H1 (cell line): ENCODE measurements around the gene SH2B2. TPM values are rescaled to one million over a fixed set of nuclear protein-coding genes. Genes with fewer than 3 reads are reported as not detected.
"Not testable (repeated sequence)": the region's sequence is repeated elsewhere in the genome, so short reads cannot be mapped to it uniquely, and the experiment has no call there.

Source experiments
- CTCF ChIA-PET: fragments of 300-600 bp; sonication (Branson Sonifier 250); formaldehyde crosslinking; loops from one replicate; lab custom pipeline; 2021; ENCODE audit not compliant: partially characterized antibody; lab: Charles Lee
- POLR2A ChIA-PET: fragments of 300-600 bp; sonication (Branson Sonifier 250); formaldehyde crosslinking; loops from one replicate; lab custom pipeline; 2021; ENCODE audit warnings: inconsistent platforms; ENCODE audit not compliant: partially characterized antibody; lab: Charles Lee
- DNase-seq, 2 experiments: peaks; one replicate each; pipeline versions ENCODE4 v3.0.0 to v3.0.0-alpha.2; 2010 to 2022; ENCODE audit warnings: low spot score in 2 of 2, low read depth in 1 of 2, mixed read lengths in 1 of 2
- FAIRE-seq: peaks from 2 replicates; lab custom pipeline; 2011; peaks lifted over from hg19 to GRCh38; lab: Jason Lieb, UNC
- H2AFZ ChIP-seq: 2 replicates; pipeline ENCODE4 v1.8.1; 2012; ENCODE audit warnings: low read length, inconsistent platforms
- H2AK5ac ChIP-seq: 2 replicates; pipeline ENCODE4 v1.6.1; 2013; ENCODE audit warnings: low read depth, low read length
- H2BK120ac ChIP-seq: replicated peaks from 2 replicates; pipeline ENCODE3; 2013; ENCODE audit warnings: low read depth, low read length, inconsistent platforms
- H2BK12ac ChIP-seq: 2 replicates; pipeline ENCODE4 v1.6.1; 2013; ENCODE audit warnings: low read depth, low read length
- H2BK15ac ChIP-seq: 2 replicates; pipeline ENCODE4 v1.6.1; 2013; ENCODE audit warnings: low read length
- H2BK20ac ChIP-seq: 2 replicates; pipeline ENCODE4 v1.6.1; 2013; ENCODE audit warnings: low read length
- H2BK5ac ChIP-seq: 2 replicates; pipeline ENCODE4 v1.6.1; 2013; ENCODE audit warnings: low read depth, low read length
- H3K14ac ChIP-seq: 2 replicates; pipeline ENCODE4 v1.6.1; 2013; ENCODE audit warnings: inconsistent platforms; ENCODE audit not compliant: insufficient read length
- H3K18ac ChIP-seq: 2 replicates; pipeline ENCODE4 v1.6.1; 2013; ENCODE audit warnings: low read length; ENCODE audit errors: extremely low read depth
- H3K23ac ChIP-seq: 2 replicates; pipeline ENCODE4 v1.6.1; 2013; ENCODE audit warnings: inconsistent platforms; ENCODE audit not compliant: insufficient read length
- H3K23me2 ChIP-seq: 2 replicates; pipeline ENCODE4 v1.6.1; 2013; ENCODE audit warnings: low read depth, low read length
- H3K27ac ChIP-seq: 2 replicates; pipeline ENCODE4 v1.6.1; 2011; ENCODE audit warnings: low read depth, low read length, inconsistent platforms
- H3K27me3 ChIP-seq, 4 experiments: replicated peaks in 1 of 4; 1 replicate in 1 of 4; 2 replicates in 3 of 4; pipeline versions ENCODE4 v1.6.1 to v1.8.1; 2011 to 2013; ENCODE audit warnings: low read length in 3 of 4, mild to moderate bottlenecking in 3 of 4, inconsistent platforms in 2 of 4, mixed read lengths in 2 of 4, moderate library complexity in 1 of 4; ENCODE audit not compliant: control insufficient read depth in 3 of 4, insufficient read depth in 3 of 4; ENCODE audit errors: extremely low read depth in 1 of 4
- H3K36me3 ChIP-seq, 4 experiments: 2 replicates each; pipeline versions ENCODE4 v1.6.1 to v1.8.1; 2011 to 2013; ENCODE audit warnings: mild to moderate bottlenecking in 4 of 4, low read length in 3 of 4, moderate library complexity in 2 of 4, control low read depth in 1 of 4, inconsistent platforms in 1 of 4; ENCODE audit not compliant: insufficient read depth in 4 of 4, control insufficient read depth in 2 of 4
- H3K4ac ChIP-seq: replicated peaks from 2 replicates; pipeline ENCODE3; 2013; ENCODE audit warnings: low read length, low read depth, mixed read lengths, inconsistent platforms; ENCODE audit not compliant: insufficient read length
- H3K4me1 ChIP-seq, 4 experiments: replicated peaks in 1 of 4; 1 replicate in 1 of 4; 2 replicates in 3 of 4; pipeline versions ENCODE4 v1.6.1 to v1.8.1; 2011 to 2013; ENCODE audit warnings: low read length in 3 of 4, inconsistent platforms in 2 of 4, mixed read lengths in 1 of 4; ENCODE audit not compliant: insufficient read depth in 4 of 4, control insufficient read depth in 3 of 4
- H3K4me2 ChIP-seq, 2 experiments: 2 replicates each; pipeline versions ENCODE4 v1.6.1 to v1.8.1; 2011 to 2013; ENCODE audit warnings: low read depth in 2 of 2, low read length in 2 of 2, control low read depth in 1 of 2, inconsistent platforms in 1 of 2, mild to moderate bottlenecking in 1 of 2; ENCODE audit not compliant: insufficient read depth in 1 of 2
- H3K4me3 ChIP-seq, 4 experiments: fragments of 200-600, 300-600 bp in 1 of 4; sonication (generic), shearing (Covaris generic), sonication (Bioruptor Twin) in 1 of 4; 2 replicates each; pipeline versions ENCODE4 v1.5.1 to v1.8.1; 2011 to 2016; ENCODE audit warnings: low read length in 4 of 4, low read depth in 3 of 4, control low read depth in 2 of 4, inconsistent platforms in 2 of 4, mild to moderate bottlenecking in 2 of 4, mixed read lengths in 1 of 4, moderate library complexity in 1 of 4; ENCODE audit not compliant: insufficient read depth in 2 of 4; ENCODE audit errors: extremely low read depth in 1 of 4
- H3K56ac ChIP-seq: replicated peaks from 2 replicates; pipeline ENCODE3; 2013; ENCODE audit warnings: low read depth, mild to moderate bottlenecking, mixed read lengths, low read length, inconsistent platforms; ENCODE audit not compliant: insufficient read length
- H3K79me1 ChIP-seq: 2 replicates; pipeline ENCODE4 v1.6.1; 2013; ENCODE audit warnings: low read depth, low read length, control low read depth
- H3K79me2 ChIP-seq, 2 experiments: 2 replicates each; pipeline versions ENCODE4 v1.6.1 to v1.8.1; 2012 to 2013; ENCODE audit warnings: low read length in 2 of 2, mild to moderate bottlenecking in 2 of 2, inconsistent platforms in 1 of 2; ENCODE audit not compliant: insufficient read depth in 2 of 2, control insufficient read depth in 1 of 2
- H3K9ac ChIP-seq, 4 experiments: replicated peaks in 1 of 4; 1 replicate in 1 of 4; 2 replicates in 3 of 4; pipeline versions ENCODE4 v1.6.1 to v1.8.1; 2011 to 2013; ENCODE audit warnings: low read depth in 3 of 4, low read length in 3 of 4, control low read depth in 2 of 4, mild to moderate bottlenecking in 2 of 4, moderate library complexity in 2 of 4, inconsistent platforms in 1 of 4; ENCODE audit errors: extremely low read depth in 1 of 4
- H3K9me3 ChIP-seq, 2 experiments: 2 replicates each; pipeline versions ENCODE4 v1.6.1 to v1.8.1; 2012 to 2013; ENCODE audit warnings: mild to moderate bottlenecking in 2 of 2, moderate library complexity in 2 of 2, control low read depth in 1 of 2, inconsistent platforms in 1 of 2, low read depth in 1 of 2, low read length in 1 of 2, mixed read lengths in 1 of 2; ENCODE audit not compliant: insufficient read depth in 2 of 2
- H4K20me1 ChIP-seq, 2 experiments: replicated peaks in 1 of 2; 2 replicates each; pipeline versions ENCODE3 to v1.8.1; 2011 to 2013; ENCODE audit warnings: inconsistent platforms in 2 of 2, low read length in 2 of 2, mild to moderate bottlenecking in 1 of 2; ENCODE audit not compliant: insufficient read depth in 2 of 2, control insufficient read depth in 1 of 2
- H4K5ac ChIP-seq: 2 replicates; pipeline ENCODE4 v1.6.1; 2013; ENCODE audit warnings: low read length, low read depth, mixed read lengths, inconsistent platforms; ENCODE audit not compliant: insufficient read length
- H4K8ac ChIP-seq: 2 replicates; pipeline ENCODE4 v1.8.0; 2013; ENCODE audit warnings: mild to moderate bottlenecking, moderate library complexity, low read length, inconsistent platforms; ENCODE audit not compliant: insufficient read depth; ENCODE audit errors: extremely low read depth
- H4K91ac ChIP-seq: replicated peaks from 2 replicates; pipeline ENCODE3; 2013; ENCODE audit warnings: low read length, mixed read lengths, inconsistent platforms; ENCODE audit not compliant: insufficient read length
- WGBS, 2 experiments: shearing (Covaris generic) in 1 of 2; methylation state at CpG; one replicate each; pipeline versions ENCODE4 v1.1.6 to v1.1.7; 2013 to 2015; ENCODE audit warnings: low lambda C conversion rate in 2 of 2, mixed read lengths in 2 of 2, inconsistent platforms in 1 of 2, low coverage in 1 of 2, missing lambda C conversion rate in 1 of 2; ENCODE audit not compliant: insufficient replicate concordance in 2 of 2, insufficient coverage in 1 of 2, insufficient read length in 1 of 2; ENCODE audit errors: extremely low coverage in 1 of 2, missing lambda C conversion rate in 1 of 2; 5-methylcytosine and 5-hydroxymethylcytosine counted together
- polyA plus RNA-seq, 7 experiments: library from polyadenylated mRNA; depleted of rRNA in 3 of 7; stranded (reverse) in 5 of 7; unstranded in 2 of 7; fragments of >200 nt in 5 of 7; fragments of 200-250 nt in 2 of 7; gene quantifications; 1 replicate in 5 of 7; 2 replicates in 1 of 7; 4 replicates in 1 of 7; pipeline versions ENCODE4 v1.2.1 to v1.2.3, GENCODE V29; 2011 to 2013; ENCODE audit warnings: missing spikeins in 2 of 7, mixed read lengths in 2 of 7
- total RNA-seq: library from RNA; stranded (reverse); fragmentation: NEBNext Ultra II Directional; extraction: Animal tissue kit (Norgen Biotek cat#: 25700); gene quantifications from 2 replicates; pipeline ENCODE4 v1.2.1, GENCODE V29; 2021

SH2B2 gene
- total and polyA plus RNA-seq, 2 of the 8 experiments (the other 6 are each of a cell fraction or from before 2014, with no cell fraction given) = 11.5 to 18.7 TPM

DNA sequence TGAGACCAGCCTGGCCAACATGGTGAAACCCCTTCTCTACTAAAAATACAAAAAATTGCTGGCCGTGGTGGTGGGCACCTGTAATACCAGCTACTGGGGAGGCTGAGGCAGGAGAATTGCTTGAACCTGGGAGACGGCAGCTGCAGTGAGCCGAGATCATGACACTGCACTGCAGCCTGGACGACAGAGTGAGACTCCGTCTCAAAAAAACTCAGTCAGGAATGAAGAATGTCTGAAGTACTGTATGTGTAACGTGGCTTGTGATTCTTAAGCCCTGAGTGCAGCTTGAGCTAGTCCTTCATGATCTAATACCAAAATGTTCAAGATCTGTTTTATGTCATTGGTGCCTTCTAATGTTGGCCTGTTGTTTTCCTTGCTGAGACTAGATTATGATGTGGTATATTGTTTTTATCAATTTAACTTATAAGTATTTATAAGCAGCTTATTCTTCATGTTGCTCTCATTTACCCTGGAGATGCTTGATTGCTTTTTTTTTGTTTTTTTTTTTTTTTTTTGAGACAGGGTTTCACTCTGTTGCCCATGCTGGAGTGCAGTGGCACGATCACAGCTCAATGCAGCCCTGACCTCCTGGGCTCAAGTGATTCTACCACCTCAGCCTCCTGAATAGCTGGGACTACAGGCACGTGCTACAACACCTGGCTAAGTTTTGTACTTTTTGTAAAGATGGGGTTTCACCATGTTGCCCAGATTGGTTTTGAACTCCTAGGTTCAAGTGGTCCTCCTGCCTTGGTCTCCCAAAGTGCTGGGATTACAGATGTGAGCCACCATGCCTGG, 44.2 kb downstream of the SH2B2 start:
- H3K79me2 ChIP-seq, H4K91ac ChIP-seq, H4K20me1 ChIP-seq, H3K4ac ChIP-seq, H3K14ac ChIP-seq, POLR2A ChIA-PET, H2BK15ac ChIP-seq, H3K56ac ChIP-seq, H2AK5ac ChIP-seq, H3K27me3 ChIP-seq, H3K9me3 ChIP-seq, FAIRE-seq, H2BK120ac ChIP-seq, H2BK5ac ChIP-seq, H2BK20ac ChIP-seq, H2BK12ac ChIP-seq, H3K79me1 ChIP-seq, H4K8ac ChIP-seq, H3K18ac ChIP-seq, H4K5ac ChIP-seq, H3K36me3 ChIP-seq, H3K4me1 ChIP-seq, H3K4me2 ChIP-seq, H2AFZ ChIP-seq, H3K9ac ChIP-seq, H3K23me2 ChIP-seq, H3K4me3 ChIP-seq, H3K27ac ChIP-seq, H3K23ac ChIP-seq: not testable (repeated sequence)
- CTCF ChIA-PET = interaction anchor here (0.6 to 2.4 kb wide), 5 partner anchors 12 to 729 kb away, joined by 3 to 10 read pairs (median 3); no protein-coding TSS in a partner anchor
- peak in 1 of 2 experiments; percentile 28 for DNase-seq
- 94% methylated on average over 8 of the region's 8 CpGs; no CpG with 5 or more reads in 1 of the 2 experiments for WGBS, 2 experiments
